ENCODE measurements around the gene SPTSSA.
"Not testable (repeated sequence)": the region's sequence is repeated elsewhere in the genome, so short reads cannot be mapped to it uniquely, and the experiment has no call there.

Gene SPTSSA

DNA sequence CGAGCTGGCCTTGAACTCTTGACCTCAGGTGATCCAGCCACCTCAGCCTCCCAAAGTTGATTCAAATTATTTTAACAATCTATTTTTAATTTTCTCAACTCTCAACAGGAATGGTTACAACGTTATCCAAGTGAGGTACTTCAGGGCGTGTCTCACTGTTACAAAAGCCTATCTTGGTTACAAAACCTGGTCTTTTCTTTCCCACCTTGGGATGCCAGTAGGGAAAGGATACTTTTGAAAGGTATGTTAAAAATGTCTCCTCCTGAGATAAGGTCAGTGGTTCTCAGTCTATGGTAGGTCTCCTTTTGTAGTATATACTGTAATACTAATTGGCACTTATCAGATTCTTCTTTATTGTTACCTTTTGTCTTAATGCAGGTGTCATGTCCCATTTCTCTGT is 4.9 kb downstream of the SPTSSA start:
- H3K9me3 Mint-ChIP-seq: no peaks in the 10 kb centered on the region
- no peak overlapping the region for H3K4me3 Mint-ChIP-seq
- DNase-seq: no peak
- H3K27ac Mint-ChIP-seq: no peak overlapping the region
- peaks cover 16% of the 10 kb centered on the region for H3K4me1 Mint-ChIP-seq (ENCODE audit: low read depth)
- peaks cover 48% of the 10 kb centered on the region for H3K36me3 Mint-ChIP-seq (ENCODE audit: low read depth)
- no peaks in the 10 kb centered on the region for H3K27me3 Mint-ChIP-seq

DNA sequence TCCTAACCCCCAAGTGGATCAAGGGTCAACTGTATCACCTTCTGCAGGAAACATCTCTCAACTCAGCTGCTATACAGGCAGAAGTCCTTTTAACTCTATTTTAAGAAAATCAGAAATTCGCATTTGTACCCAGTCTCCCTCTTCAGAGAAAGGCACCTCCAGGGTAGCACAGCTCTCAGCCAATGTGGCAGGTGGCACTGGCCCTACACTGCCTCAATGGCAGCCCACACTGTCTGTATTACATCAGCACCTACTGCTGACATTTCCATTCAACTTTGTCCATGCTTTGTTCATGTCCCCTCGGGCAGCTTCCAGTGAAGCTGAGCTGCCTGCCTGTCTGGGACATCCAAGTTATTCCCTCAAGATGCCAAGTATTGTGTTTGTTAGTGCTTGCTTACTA is 8.8 kb downstream of the SPTSSA start:
- H3K27me3 Mint-ChIP-seq: no peaks in the 10 kb centered on the region
- H3K4me1 Mint-ChIP-seq (ENCODE audit: low read depth): no peaks in the 10 kb centered on the region
- no peak for DNase-seq
- H3K4me3 Mint-ChIP-seq: no peak overlapping the region
- peaks cover 65% of the 10 kb centered on the region for H3K36me3 Mint-ChIP-seq (ENCODE audit: low read depth)
- H3K9me3 Mint-ChIP-seq: no peaks in the 10 kb centered on the region
- no peak overlapping the region for H3K27ac Mint-ChIP-seq

DNA sequence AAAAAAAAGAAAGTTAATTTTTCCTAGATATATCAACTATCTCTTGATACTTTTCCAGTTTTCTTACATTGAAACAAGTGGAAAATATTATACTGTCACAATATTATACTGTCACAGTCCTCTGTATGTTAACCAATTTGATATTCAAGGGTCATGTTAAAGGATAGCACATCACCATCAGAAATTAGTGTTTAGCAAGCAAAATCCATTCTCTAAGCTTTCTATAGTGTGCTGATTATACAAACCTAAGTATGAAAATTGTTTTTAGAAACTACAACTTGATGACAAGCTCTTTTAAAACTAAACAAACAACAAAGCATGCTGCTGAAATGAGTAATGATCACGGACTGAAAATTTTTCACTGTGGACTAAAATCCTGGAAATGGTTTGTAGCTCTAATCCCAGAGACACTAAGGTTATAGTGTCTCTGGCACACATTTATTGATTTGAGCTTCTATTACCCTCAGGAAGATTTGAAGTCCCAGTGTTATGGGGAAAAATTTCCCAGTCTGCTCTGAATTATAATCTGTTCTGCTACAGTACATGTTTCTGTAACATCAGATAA is 9.7 kb downstream of the SPTSSA start:
- H3K4me1 Mint-ChIP-seq (ENCODE audit: low read depth): no peaks in the 10 kb centered on the region
- H3K9me3 Mint-ChIP-seq: no peaks in the 10 kb centered on the region
- H3K27ac Mint-ChIP-seq: no peak overlapping the region
- no peak overlapping the region for H3K4me3 Mint-ChIP-seq
- H3K36me3 Mint-ChIP-seq (ENCODE audit: low read depth): peaks cover 65% of the 10 kb centered on the region
- DNase-seq: no peak
- no peaks in the 10 kb centered on the region for H3K27me3 Mint-ChIP-seq

DNA sequence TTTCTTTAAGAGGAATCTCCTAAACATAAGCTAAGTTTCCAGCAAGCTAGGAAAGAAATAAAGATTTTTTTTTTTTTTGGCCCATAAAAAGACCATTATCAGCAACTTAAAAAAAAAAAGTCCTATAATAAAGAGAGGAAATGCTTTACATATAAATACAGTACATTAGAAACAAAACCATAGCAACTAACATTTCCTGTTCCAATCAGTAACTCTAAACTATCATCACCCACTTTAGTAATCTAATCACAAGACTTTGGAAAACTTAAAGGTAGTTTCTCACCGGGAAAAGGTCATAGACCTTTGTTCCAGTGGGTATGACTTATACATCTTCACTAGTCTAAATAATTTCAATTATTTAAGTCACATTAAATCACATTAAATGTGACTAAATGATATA is 11.1 kb downstream of the SPTSSA start:
- no peak overlapping the region for H3K27ac Mint-ChIP-seq
- no peaks in the 10 kb centered on the region for H3K27me3 Mint-ChIP-seq
- peaks cover 67% of the 10 kb centered on the region for H3K36me3 Mint-ChIP-seq (ENCODE audit: low read depth)
- H3K4me3 Mint-ChIP-seq: no peak overlapping the region
- DNase-seq: no peak
- no peaks in the 10 kb centered on the region for H3K9me3 Mint-ChIP-seq
- H3K4me1 Mint-ChIP-seq (ENCODE audit: low read depth): no peaks in the 10 kb centered on the region

DNA sequence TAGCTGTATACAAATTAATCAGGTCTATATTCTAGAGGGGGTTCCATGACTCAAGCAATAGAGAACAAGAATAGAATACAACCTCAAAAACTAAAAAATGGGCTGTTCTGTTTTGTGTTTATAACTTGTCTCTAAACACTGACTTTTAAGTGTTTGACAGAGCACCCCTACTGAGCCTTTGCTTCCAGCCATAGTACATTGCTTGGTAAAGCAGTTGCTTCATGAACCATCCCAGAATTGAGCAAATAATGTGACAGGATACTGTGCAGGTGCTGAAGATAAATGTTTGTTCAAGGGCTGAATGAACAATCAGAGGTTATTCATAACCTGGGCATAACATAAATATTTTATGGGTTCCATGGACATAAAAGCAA is 11.5 kb downstream of the SPTSSA start:
- no peak overlapping the region for H3K4me3 Mint-ChIP-seq
- no peaks in the 10 kb centered on the region for H3K9me3 Mint-ChIP-seq
- no peak for DNase-seq
- no peak overlapping the region for H3K27ac Mint-ChIP-seq
- peaks cover 63% of the 10 kb centered on the region for H3K36me3 Mint-ChIP-seq (ENCODE audit: low read depth)
- H3K4me1 Mint-ChIP-seq (ENCODE audit: low read depth): no peaks in the 10 kb centered on the region
- H3K27me3 Mint-ChIP-seq: no peaks in the 10 kb centered on the region

DNA sequence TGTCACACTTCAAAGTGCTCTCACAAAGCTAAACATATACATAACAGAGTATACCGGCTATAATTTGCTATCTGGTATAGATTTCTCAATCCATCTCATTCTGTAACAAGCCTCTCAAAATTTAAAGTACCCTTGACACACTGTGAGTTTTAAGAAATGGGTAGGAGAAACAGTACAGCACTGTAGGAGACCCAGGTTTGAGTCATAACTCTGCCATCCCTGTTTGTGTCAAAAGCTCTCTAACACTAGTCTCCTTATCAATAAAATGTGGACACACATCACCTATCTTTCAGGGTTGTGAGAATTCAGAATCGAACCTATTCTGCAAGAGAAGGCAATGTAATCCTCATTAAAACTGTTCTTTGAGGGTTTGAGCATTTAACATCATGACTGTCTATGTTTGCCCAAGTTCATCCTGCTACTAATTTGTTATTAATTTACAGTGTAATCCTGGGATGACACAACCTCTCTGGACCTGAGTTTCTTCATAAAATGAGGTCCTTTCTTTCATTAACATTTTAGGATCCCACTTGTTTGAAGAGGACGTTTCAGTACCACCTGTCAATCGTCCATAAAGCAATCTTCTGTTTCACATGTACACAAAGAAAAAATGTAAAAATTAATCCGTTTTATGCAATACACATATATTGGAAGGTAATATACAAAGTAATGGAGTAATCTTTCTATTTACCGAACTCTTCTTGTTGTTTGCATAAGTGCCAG is 12.1 kb downstream of the SPTSSA start:
- DNase-seq: no peak
- Mint-ChIP-seq H3K9me3 (no peaks in the 10 kb centered on the region), H3K4me1 (ENCODE audit: low read depth) (no peaks in the 10 kb centered on the region), H3K27ac (no peak overlapping the region), H3K4me3 (no peak overlapping the region), H3K27me3 (no peaks in the 10 kb centered on the region), H3K36me3 (ENCODE audit: low read depth) (peaks cover 59% of the 10 kb centered on the region)

DNA sequence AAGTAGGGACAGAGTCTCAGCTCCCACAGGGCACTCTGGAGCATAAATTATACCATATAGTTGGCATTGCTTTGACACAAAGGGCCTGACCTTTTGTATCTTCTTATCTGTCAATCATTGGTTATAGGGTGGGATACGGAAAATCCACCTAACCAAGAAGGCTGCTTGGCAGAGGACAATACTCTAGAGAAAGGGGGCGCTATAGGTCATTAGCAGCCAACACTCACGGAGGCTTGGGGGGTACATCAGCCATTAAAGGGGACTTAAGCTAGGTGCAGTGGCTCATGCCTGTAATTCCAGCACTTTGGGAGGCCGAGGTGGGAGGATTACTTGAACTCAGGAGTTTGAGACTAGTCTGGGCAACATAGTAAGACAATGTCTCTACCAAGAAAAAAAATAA is 22.9 kb downstream of the SPTSSA start:
- Mint-ChIP-seq H3K9me3 (no peaks in the 10 kb centered on the region), H3K36me3 (ENCODE audit: low read depth) (peaks cover 6% of the 10 kb centered on the region)

DNA sequence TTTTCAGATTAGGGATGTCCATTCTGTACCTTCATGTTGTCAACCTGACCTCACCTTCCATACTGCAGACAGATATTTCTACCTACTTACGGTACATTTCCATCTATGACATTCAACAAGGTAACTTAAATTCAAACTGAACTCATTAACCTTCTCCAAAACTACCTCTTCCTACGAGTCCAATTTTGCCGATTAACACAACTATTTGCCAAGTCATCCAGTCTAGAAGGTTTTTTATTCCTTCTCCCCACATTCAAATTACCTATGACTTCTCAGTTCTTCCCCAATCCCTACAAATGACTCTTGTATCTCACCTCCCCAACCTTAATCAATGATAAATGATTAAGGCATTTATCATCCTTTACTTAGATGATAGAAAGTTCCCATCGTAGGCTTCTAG is 23.6 kb downstream of the SPTSSA start:
- H3K9me3 Mint-ChIP-seq: no peaks in the 10 kb centered on the region
- H3K36me3 Mint-ChIP-seq (ENCODE audit: low read depth): peaks cover 9% of the 10 kb centered on the region
- H3K4me1 Mint-ChIP-seq (ENCODE audit: low read depth): no peaks in the 10 kb centered on the region
- H3K27ac Mint-ChIP-seq: no peak overlapping the region
- DNase-seq: no peak
- no peak overlapping the region for H3K4me3 Mint-ChIP-seq
- H3K27me3 Mint-ChIP-seq: no peaks in the 10 kb centered on the region

More for the DNA sequence above, 22.9 kb downstream of the SPTSSA start:
- DNase-seq: no peak
- H3K27me3 Mint-ChIP-seq: no peaks in the 10 kb centered on the region
- no peak overlapping the region for H3K4me3 Mint-ChIP-seq
- no peaks in the 10 kb centered on the region for H3K4me1 Mint-ChIP-seq (ENCODE audit: low read depth)
- H3K27ac Mint-ChIP-seq: no peak overlapping the region

DNA sequence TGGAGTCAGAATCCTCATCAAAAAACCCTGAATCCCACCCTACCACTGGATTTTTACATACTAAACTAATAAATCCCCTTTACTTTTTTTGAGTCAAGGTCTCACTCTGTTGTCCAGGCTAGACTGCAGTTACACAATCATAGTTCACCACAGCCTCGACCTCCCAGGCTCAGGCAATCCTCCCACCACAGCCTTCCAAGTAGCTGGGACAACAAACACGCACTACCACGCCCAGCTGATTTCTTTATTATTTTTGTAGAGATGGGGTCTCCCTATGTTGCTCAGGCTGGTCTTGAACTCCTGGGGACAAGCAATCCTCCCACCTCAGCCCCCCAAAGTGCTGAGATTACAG is 24.3 kb downstream of the SPTSSA start:
- H3K27me3 Mint-ChIP-seq: no peaks in the 10 kb centered on the region
- no peak overlapping the region for H3K4me3 Mint-ChIP-seq
- no peaks in the 10 kb centered on the region for H3K4me1 Mint-ChIP-seq (ENCODE audit: low read depth)
- H3K9me3 Mint-ChIP-seq: no peaks in the 10 kb centered on the region
- DNase-seq: no peak
- H3K36me3 Mint-ChIP-seq (ENCODE audit: low read depth): peaks cover 9% of the 10 kb centered on the region
- H3K27ac Mint-ChIP-seq: no peak overlapping the region

DNA sequence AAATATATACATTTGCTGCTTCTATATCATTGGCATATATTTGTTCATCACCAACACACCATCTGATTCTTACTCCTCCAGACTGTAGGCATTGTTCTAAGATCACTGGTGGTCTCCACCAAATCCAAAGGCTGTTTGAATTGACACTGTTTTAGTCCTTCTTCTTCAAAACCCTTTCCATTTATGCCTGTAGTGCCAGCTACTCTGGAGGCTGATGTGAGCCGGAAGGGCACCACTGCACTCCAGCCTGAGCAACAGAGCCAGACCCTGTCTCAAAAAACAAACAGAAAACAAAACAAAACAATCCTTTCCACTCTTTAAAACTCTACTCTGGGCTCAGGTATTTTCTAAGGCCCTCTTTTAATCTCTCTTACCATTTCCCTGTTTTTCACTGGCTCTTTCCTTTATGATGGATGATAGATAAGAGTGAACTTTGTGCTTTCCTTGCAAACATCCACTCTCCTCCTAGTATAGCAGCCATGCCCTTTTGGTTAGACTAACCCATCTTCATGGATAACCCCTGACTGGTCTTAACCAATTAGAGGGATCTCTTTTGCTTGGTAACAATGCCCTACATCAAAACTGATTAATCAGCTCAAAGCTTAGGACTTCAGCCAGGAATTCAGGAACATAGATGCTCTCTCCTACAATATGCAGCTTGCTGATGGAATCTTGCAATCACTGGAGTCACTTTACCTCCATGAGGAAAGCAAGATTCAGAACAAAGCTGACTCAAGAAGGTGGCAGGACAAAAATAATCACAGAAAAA is 24.9 kb downstream of the SPTSSA start:
- H3K27ac Mint-ChIP-seq: no peak overlapping the region
- no peak overlapping the region for H3K4me3 Mint-ChIP-seq
- peaks cover 9% of the 10 kb centered on the region for H3K36me3 Mint-ChIP-seq (ENCODE audit: low read depth)
- no peaks in the 10 kb centered on the region for H3K9me3 Mint-ChIP-seq
- no peak for DNase-seq
- no peaks in the 10 kb centered on the region for H3K27me3 Mint-ChIP-seq
- H3K4me1 Mint-ChIP-seq (ENCODE audit: low read depth): no peaks in the 10 kb centered on the region

DNA sequence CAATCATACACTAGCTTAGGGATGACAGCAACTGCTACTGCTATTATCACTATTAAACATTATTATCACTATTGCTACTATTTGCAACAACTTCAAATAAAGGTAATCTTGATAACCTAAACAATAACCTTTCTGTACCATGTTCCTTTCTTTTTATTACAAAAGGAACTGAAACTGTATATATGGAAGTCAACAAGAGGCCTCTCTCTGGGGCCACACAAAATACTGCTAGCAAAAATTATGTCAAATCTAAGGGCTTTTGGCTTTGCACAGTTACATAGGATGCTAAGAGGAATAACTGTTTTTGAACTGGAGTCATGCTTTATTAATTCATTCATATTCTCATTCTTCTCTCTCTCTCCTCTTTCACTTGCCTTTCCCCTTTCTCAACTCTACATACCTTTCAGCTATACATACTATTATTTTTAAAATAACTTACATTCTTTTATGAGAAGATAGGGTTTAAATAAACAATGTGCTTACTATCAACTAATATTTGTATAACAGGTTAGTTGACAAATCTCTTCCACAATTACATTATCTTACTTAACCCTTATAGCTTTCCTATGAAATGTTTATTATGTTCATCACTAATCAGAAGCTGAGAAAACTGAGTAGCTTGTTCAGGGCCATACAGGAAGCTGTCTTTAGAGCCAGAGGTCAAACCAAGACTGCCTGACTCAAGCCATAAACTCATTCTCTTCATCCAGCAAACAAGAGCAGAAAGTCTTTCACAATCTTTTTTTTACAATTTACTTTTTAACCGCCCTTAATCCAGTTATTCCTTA is 25.7 kb downstream of the SPTSSA start:
- no peak overlapping the region for H3K27ac Mint-ChIP-seq
- no peak overlapping the region for H3K4me3 Mint-ChIP-seq
- no peak for DNase-seq

DNA sequence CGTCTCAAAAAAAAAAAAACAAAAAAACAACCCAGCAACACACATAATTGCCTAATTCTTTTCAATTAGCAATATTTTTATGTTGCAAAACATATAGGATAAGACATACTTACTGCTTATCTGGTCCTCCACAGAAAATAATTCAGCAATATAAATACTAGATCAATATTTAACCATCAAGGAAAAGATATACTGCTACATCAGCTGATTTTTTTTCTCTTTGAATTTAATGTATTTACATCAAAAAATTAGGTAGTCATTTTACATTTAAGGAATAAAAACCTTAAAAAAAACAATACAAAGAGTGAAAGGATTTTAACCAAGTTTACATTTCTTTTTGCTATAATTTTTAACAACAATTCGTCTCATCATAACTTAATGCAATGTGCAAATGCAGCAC is 28.1 kb downstream of the SPTSSA start:
- Mint-ChIP-seq H3K36me3 (ENCODE audit: low read depth) (peaks cover 9% of the 10 kb centered on the region), H3K4me3 (no peak overlapping the region), H3K4me1 (ENCODE audit: low read depth) (no peaks in the 10 kb centered on the region), H3K27ac (no peak overlapping the region), H3K9me3 (no peaks in the 10 kb centered on the region), H3K27me3 (no peaks in the 10 kb centered on the region)
- no peak for DNase-seq

More for the DNA sequence above, 25.7 kb downstream of the SPTSSA start:
- Mint-ChIP-seq H3K36me3 (ENCODE audit: low read depth) (peaks cover 9% of the 10 kb centered on the region), H3K4me1 (ENCODE audit: low read depth) (no peaks in the 10 kb centered on the region), H3K9me3 (no peaks in the 10 kb centered on the region), H3K27me3 (no peaks in the 10 kb centered on the region)

DNA sequence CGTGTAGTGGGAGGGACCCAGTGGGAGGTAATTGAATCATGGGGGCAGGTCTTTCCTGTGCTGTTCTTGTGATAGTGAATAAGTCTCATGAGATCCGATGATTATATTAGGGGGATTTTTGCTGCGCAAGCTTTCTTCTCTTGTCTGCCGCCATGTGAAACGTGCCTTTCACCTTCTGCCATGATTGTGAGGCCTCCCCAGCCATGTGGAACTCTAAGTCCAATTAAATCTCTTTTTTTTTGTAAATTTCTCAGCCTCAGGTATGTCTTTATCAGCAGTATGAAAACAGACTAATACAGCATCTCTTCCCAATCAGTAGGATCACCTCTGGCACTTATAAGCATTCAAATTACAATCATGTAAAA is 34.0 kb downstream of the SPTSSA start:
- not testable (repeated sequence) for H3K36me3 Mint-ChIP-seq (ENCODE audit: low read depth); H3K4me1 Mint-ChIP-seq (ENCODE audit: low read depth); H3K27me3 Mint-ChIP-seq; H3K9me3 Mint-ChIP-seq; H3K4me3 Mint-ChIP-seq; DNase-seq; H3K27ac Mint-ChIP-seq

DNA sequence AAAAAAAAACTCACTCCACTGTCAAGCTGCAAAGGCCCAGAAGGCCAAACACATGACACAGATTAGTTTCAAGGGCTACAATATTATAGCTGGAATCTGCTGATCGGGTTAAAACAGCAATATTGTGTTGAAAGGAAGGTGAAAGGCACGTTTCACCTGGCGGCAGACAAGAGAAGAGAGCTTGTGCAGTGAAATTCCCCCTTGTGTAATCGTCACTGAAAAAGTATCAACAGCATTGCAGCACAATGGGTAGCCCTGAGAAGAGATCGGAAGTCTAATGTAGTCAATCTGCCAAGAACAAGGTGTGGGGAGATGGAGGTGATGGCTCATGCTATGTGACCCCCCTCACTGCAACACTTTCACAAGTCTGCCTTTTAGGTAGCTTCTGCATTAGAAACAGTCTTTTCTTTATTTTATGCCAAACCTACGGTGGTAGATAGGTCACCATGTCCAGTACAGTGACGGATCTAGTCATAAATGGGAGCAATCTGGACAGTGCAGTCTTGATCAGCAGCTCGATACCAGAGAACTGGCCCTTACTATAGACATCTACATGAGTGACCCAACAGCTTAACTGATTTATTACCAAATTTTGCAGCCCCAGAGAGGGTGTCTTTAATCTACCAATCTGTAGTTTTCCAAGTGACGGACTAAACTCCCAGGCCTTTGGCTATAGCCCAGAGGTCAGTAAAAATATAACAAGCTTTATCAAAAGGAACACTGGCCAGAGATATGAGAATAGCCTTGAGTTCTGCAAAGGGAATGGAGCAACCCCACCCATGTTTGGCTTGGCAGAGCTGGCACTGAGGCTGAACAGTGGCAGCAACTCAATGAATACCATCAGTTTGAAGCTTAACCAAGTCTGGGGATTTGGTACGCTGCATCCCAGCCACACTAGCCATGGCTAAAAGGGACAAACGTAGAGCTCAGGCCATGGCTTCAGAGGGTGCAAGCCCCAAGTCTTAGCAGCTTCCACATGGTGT is 35.4 kb downstream of the SPTSSA start:
- DNase-seq: no peak
- Mint-ChIP-seq H3K27ac (no peak overlapping the region), H3K4me3 (no peak overlapping the region), H3K9me3 (peaks cover 4% of the 10 kb centered on the region), H3K36me3 (ENCODE audit: low read depth) (no peaks in the 10 kb centered on the region), H3K27me3 (no peaks in the 10 kb centered on the region), H3K4me1 (ENCODE audit: low read depth) (no peaks in the 10 kb centered on the region)
